Measurements from ENCODE around the gene SEMA4G.

The SEMA4G gene

DNA sequence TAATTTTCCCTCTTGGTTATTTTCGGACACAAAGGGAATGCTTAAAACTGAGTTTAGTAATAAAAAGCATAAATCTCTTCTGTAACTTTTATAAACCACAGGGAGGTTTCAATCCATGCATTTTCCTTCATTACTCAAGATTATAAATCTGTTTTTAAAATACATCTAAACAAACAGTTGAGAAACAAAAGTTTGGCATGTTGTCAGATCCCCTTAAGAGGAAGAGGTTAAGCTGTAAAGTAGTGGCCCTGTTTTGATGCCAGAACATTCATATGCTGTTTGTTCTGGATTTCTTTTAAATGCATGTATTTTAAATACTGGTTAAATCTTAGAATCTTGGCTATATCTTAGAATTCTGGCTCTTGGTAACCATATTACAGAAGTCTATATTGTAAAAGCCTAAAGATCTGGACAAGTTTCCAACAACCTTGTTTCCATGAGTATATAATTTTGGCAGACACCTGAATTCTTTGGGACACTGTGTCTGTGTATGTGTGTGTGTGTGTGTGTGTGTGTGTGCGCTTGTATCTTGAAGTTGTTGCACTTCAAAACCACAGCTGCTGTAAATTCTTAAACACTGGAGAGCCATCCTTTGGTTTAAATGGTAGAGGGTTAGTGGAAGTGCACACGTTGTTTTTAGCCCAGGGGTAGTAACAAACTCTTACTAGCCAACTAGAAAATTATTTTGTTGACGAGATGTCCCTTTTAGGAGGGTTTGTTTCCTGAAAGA, 6.8 kb upstream of the SEMA4G start:
- no peaks in the 10 kb centered on the region for H3K79me2 ChIP-seq (ENCODE audit: insufficient read depth, low read length)
- H2AFZ ChIP-seq (ENCODE audit: low read depth, low read length, severe bottlenecking): no peak overlapping the region
- no peaks in the 10 kb centered on the region for H3K9me3 ChIP-seq (ENCODE audit: insufficient read depth, low read length)
- no peak overlapping the region for H3K27ac ChIP-seq (ENCODE audit: low read depth, low read length)
- H3K27me3 ChIP-seq (ENCODE audit: low read length): no peaks in the 10 kb centered on the region
- no peak overlapping the region for H3K4me2 ChIP-seq (ENCODE audit: low read depth, low read length, poor library complexity, severe bottlenecking)
- H4K20me1 ChIP-seq (ENCODE audit: low read depth, low read length): no peaks in the 10 kb centered on the region
- peaks cover 49% of the 10 kb centered on the region for H3K36me3 ChIP-seq (ENCODE audit: low read length)
- TF ChIP-seq, protein P1, sequence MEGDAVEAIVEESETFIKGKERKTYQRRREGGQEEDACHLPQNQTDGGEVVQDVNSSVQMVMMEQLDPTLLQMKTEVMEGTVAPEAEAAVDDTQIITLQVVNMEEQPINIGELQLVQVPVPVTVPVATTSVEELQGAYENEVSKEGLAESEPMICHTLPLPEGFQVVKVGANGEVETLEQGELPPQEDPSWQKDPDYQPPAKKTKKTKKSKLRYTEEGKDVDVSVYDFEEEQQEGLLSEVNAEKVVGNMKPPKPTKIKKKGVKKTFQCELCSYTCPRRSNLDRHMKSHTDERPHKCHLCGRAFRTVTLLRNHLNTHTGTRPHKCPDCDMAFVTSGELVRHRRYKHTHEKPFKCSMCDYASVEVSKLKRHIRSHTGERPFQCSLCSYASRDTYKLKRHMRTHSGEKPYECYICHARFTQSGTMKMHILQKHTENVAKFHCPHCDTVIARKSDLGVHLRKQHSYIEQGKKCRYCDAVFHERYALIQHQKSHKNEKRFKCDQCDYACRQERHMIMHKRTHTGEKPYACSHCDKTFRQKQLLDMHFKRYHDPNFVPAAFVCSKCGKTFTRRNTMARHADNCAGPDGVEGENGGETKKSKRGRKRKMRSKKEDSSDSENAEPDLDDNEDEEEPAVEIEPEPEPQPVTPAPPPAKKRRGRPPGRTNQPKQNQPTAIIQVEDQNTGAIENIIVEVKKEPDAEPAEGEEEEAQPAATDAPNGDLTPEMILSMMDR (IDR thresholded peaks at IDR 0.05; ENCODE audit: insufficient read depth, low read length, poor library complexity, severe bottlenecking): no peak
- no peak for TF ChIP-seq EZH2phosphoT487 (conservative IDR thresholded peaks at IDR 0.05; ENCODE audit: low read length)
- no peaks in the 10 kb centered on the region for H3K9me2 ChIP-seq (replicated peaks; ENCODE audit: insufficient read depth, low read length)
- H3K9ac ChIP-seq (ENCODE audit: low read length): no peak overlapping the region
- peaks cover 6% of the 10 kb centered on the region; the same call in 1 of the 2 replicates for H3F3A ChIP-seq (ENCODE audit: insufficient read depth)
- H3K4me3 ChIP-seq (ENCODE audit: insufficient read depth, low read length, poor library complexity, severe bottlenecking): no peak overlapping the region

DNA sequence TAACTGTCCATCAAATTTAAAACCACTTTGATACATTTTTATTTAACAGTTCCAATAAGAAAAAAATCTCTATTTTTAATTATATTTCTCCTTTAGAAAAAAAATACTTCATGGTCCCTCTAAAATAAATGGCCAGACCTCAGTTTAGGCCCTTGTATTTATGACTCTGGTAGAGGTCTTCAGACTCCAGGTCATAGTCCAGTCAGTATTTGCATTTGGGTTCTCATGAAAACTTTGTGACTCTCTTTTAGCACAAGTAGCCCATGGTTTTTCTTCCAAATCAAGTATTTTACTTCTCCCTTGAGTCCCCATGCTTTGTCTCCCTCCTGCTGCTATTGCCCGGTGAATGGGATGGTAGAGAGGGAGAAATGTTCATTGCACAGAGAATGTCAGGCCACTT, 5.5 kb upstream of the SEMA4G start:
- Histone ChIP-seq H3K27me3 (ENCODE audit: low read length) (no peaks in the 10 kb centered on the region), H3K4me2 (ENCODE audit: low read depth, low read length, poor library complexity, severe bottlenecking) (no peak overlapping the region), H3K9me2 (replicated peaks; ENCODE audit: insufficient read depth, low read length) (no peaks in the 10 kb centered on the region), H3K9me3 (ENCODE audit: insufficient read depth, low read length) (no peaks in the 10 kb centered on the region), H3K9ac (ENCODE audit: low read length) (no peak overlapping the region), H3K79me2 (ENCODE audit: insufficient read depth, low read length) (no peaks in the 10 kb centered on the region), H3K36me3 (ENCODE audit: low read length) (peaks cover 42% of the 10 kb centered on the region), H3F3A (ENCODE audit: insufficient read depth) (0 out of 2 replicates have a peak, but pooled peaks cover 3% of the 10 kb centered on the region), H4K20me1 (ENCODE audit: low read depth, low read length) (no peaks in the 10 kb centered on the region), H3K27ac (ENCODE audit: low read depth, low read length) (no peak overlapping the region), H3K4me3 (ENCODE audit: insufficient read depth, low read length, poor library complexity, severe bottlenecking) (no peak overlapping the region), H2AFZ (ENCODE audit: low read depth, low read length, severe bottlenecking) (no peak overlapping the region)
- TF ChIP-seq, protein P1 (IDR thresholded peaks at IDR 0.05; ENCODE audit: insufficient read depth, low read length, poor library complexity, severe bottlenecking): no peak
- TF ChIP-seq EZH2phosphoT487 (conservative IDR thresholded peaks at IDR 0.05; ENCODE audit: low read length): no peak

DNA sequence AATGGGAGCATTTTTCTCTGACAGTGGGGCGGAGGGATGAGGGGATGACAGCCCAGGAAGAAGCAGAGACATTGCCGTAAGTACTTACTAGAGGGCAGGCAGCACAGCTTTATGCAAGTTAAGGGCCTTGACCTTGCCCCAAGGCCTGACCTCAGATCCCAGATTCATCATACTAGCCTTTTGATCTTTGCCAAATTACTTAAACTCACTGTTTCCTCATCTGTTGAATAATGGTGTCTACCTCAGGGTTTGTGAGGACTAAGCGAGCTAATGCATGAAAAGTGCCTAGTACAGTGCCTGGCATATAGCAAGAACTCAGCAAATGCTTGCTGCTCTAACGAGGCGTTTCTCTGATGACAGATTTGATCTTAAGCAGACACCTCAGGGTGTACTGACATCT, 3.5 kb upstream of the SEMA4G start:
- no peak for TF ChIP-seq EZH2phosphoT487 (conservative IDR thresholded peaks at IDR 0.05; ENCODE audit: low read length)
- TF ChIP-seq, protein P1 (IDR thresholded peaks at IDR 0.05; ENCODE audit: insufficient read depth, low read length, poor library complexity, severe bottlenecking): no peak
- no peaks in the 10 kb centered on the region for H4K20me1 ChIP-seq (ENCODE audit: low read depth, low read length)
- no peaks in the 10 kb centered on the region for H3K27me3 ChIP-seq (ENCODE audit: low read length)

More for the DNA sequence above, 3.5 kb upstream of the SEMA4G start:
- H3K4me2 ChIP-seq (ENCODE audit: low read depth, low read length, poor library complexity, severe bottlenecking): no peak overlapping the region
- H3K79me2 ChIP-seq (ENCODE audit: insufficient read depth, low read length): no peaks in the 10 kb centered on the region
- 0 out of 2 replicates have a peak, but pooled peaks cover 3% of the 10 kb centered on the region for H3F3A ChIP-seq (ENCODE audit: insufficient read depth)
- H3K9ac ChIP-seq (ENCODE audit: low read length): no peak overlapping the region
- H3K36me3 ChIP-seq (ENCODE audit: low read length): peaks cover 24% of the 10 kb centered on the region
- no peak overlapping the region for H2AFZ ChIP-seq (ENCODE audit: low read depth, low read length, severe bottlenecking)
- H3K4me3 ChIP-seq (ENCODE audit: insufficient read depth, low read length, poor library complexity, severe bottlenecking): no peak overlapping the region
- no peaks in the 10 kb centered on the region for H3K9me3 ChIP-seq (ENCODE audit: insufficient read depth, low read length)
- no peak overlapping the region for H3K27ac ChIP-seq (ENCODE audit: low read depth, low read length)
- H3K9me2 ChIP-seq (replicated peaks; ENCODE audit: insufficient read depth, low read length): no peaks in the 10 kb centered on the region
